Calu3 (cell line): ENCODE data around the gene SH3BP5L. TPM values are rescaled to one million over a fixed set of nuclear protein-coding genes. Genes with fewer than 3 reads are reported as not detected.
A peak's percentile ranks its signal among the peaks of the same experiment; 100 is the strongest.

ENCODE experiments used
- BruUV-seq: library from RNA; stranded (reverse); fragments of 400-500 nt; replicated peaks from 2 replicates; lab custom pipeline; 2021; lab: Mats Ljungman, UMichigan
- CTCF ChIA-PET: fragments of 300-600 bp; sonication (Branson Sonifier 250); formaldehyde crosslinking; loops from one replicate; lab custom pipeline; 2022; ENCODE audit warnings: antibody characterized with exemption; lab: Charles Lee
- DNase-seq: peaks from one replicate; pipeline ENCODE4 v3.0.0; 2022
- H3K27ac Mint-ChIP-seq: one replicate; pipeline ENCODE4 v1.8.0; 2022; ENCODE audit warnings: mixed read lengths; ENCODE audit not compliant: unreplicated experiment
- H3K27me3 Mint-ChIP-seq: one replicate; pipeline ENCODE4 v1.8.0; 2022; ENCODE audit warnings: mixed read lengths; ENCODE audit not compliant: unreplicated experiment
- H3K36me3 Mint-ChIP-seq: one replicate; pipeline ENCODE4 v1.8.0; 2022; ENCODE audit warnings: mild to moderate bottlenecking, moderate library complexity, mixed read lengths; ENCODE audit not compliant: insufficient read depth, unreplicated experiment
- H3K4me1 Mint-ChIP-seq: one replicate; pipeline ENCODE4 v1.8.0; 2022; ENCODE audit warnings: mild to moderate bottlenecking, low read depth, mixed read lengths; ENCODE audit not compliant: unreplicated experiment
- H3K4me3 Mint-ChIP-seq: one replicate; pipeline ENCODE4 v1.8.0; 2022; ENCODE audit warnings: mild to moderate bottlenecking, low read depth, moderate library complexity, mixed read lengths; ENCODE audit not compliant: unreplicated experiment
- H3K9me3 Mint-ChIP-seq: one replicate; pipeline ENCODE4 v1.8.0; 2022; ENCODE audit warnings: low read depth, mixed read lengths; ENCODE audit not compliant: unreplicated experiment
- CTCF ChIP-seq: fragments of 200-600 bp; IDR thresholded peaks from one replicate; pipeline ENCODE4 v1.8.0; 2022; ENCODE audit warnings: antibody characterized with exemption; ENCODE audit not compliant: unreplicated experiment
- intact Hi-C: fragments of 100-400 bp; cut with micrococcal nuclease; formaldehyde crosslinking; loops from one replicate; pipeline ENCODE4 v1.10.0; 2022; ENCODE audit not compliant: unreplicated experiment
- total RNA-seq: library from RNA; stranded (reverse); gene quantifications from 2 replicates; pipeline ENCODE4 v1.2.3, GENCODE V29; 2022

SH3BP5L gene
- total RNA-seq, 1 experiment from 2014 or later, result 27.1 TPM

- TF ChIP-seq CTCF, result no peak
- peak overlapping the region; percentile 99 for H3K27ac Mint-ChIP-seq
- intact Hi-C loops, result loop anchor here (1.0 to 2.0 kb wide), 3 partner anchors 14 to 47 kb away; partner anchors contain the start of genes ZNF672 and ZNF692
- H3K36me3 Mint-ChIP-seq, result peaks cover 23% of the 10 kb centered on the region
- BruUV-seq, result no TSS peak
- H3K27me3 Mint-ChIP-seq, result peaks cover 16% of the 10 kb centered on the region
- peak; percentile 69 for DNase-seq
- no peaks in the 10 kb centered on the region for H3K9me3 Mint-ChIP-seq
- H3K4me1 Mint-ChIP-seq, result peaks cover 30% of the 10 kb centered on the region
- CTCF ChIA-PET, result interaction anchor here (1.1 to 2.5 kb wide), 3 partner anchors 14 to 47 kb away, joined by 3 to 11 read pairs (median 9); partner anchors contain the start of genes SH3BP5L, ZNF672 and ZNF692
- peak overlapping the region; percentile 91 for H3K4me3 Mint-ChIP-seq
Observed at GRCh38 chr1:248872752-248873408, 47.2 kb upstream of the SH3BP5L start.

- Mint-ChIP-seq H3K9me3 (no peaks in the 10 kb centered on the region), H3K27ac (peak overlapping the region; percentile 29), H3K36me3 (peaks cover 23% of the 10 kb centered on the region), H3K27me3 (peaks cover 16% of the 10 kb centered on the region), H3K4me3 (no peak overlapping the region), H3K4me1 (peaks cover 30% of the 10 kb centered on the region)
- intact Hi-C loops, result loop anchor here (2.0 kb wide), 1 partner anchor 13 kb away; the partner anchor contains the start of gene ZNF692
- no peak for DNase-seq
- CTCF ChIA-PET, result no interaction called here
- no peak for TF ChIP-seq CTCF
- no TSS peak for BruUV-seq
Observed at GRCh38 chr1:248871837-248872401, 46.2 kb upstream of the SH3BP5L start.

- peak overlapping the region; percentile 10 for H3K27ac Mint-ChIP-seq
- intact Hi-C loops, result no loop called here
- DNase-seq, result peak; percentile 79
Observed at GRCh38 chr1:248862998-248863881, 37.5 kb upstream of the SH3BP5L start.

More at GRCh38 chr1:248862998-248863881, 37.5 kb upstream of the SH3BP5L start:
- Mint-ChIP-seq H3K4me3 (peak overlapping the region; percentile 71), H3K9me3 (no peaks in the 10 kb centered on the region), H3K4me1 (peaks cover 26% of the 10 kb centered on the region), H3K36me3 (peaks cover 32% of the 10 kb centered on the region), H3K27me3 (peaks cover 34% of the 10 kb centered on the region)
- CTCF ChIA-PET, result no interaction called here
- TF ChIP-seq CTCF, result no peak
- no TSS peak for BruUV-seq
